GM18868 (cell line): ENCODE measurements around the gene ITGA5.

Experiments used
- ATAC-seq: cut with Tn5 transposase; IDR thresholded peaks from one replicate; pipeline ENCODE4 v1.9.1; 2021; ENCODE audit warnings: mild to moderate bottlenecking, moderate library complexity; ENCODE audit not compliant: unreplicated experiment

The ITGA5 gene

GRCh38 chr12:54390176-54390667, 28.8 kb downstream of the ITGA5 start:
- no peak for ATAC-seq

GRCh38 chr12:54389607-54390175, 29.4 kb downstream of the ITGA5 start:
- no peak for ATAC-seq

- no peak for ATAC-seq
Observed at GRCh38 chr12:54389134-54389508, 29.9 kb downstream of the ITGA5 start.

- no peak for ATAC-seq
Observed at GRCh38 chr12:54388237-54389133, 30.6 kb downstream of the ITGA5 start.

GRCh38 chr12:54387114-54387467, 32.0 kb downstream of the ITGA5 start:
- no peak for ATAC-seq

GRCh38 chr12:54386403-54387113, 32.5 kb downstream of the ITGA5 start:
- no peak for ATAC-seq

GRCh38 chr12:54385251-54385914, 33.7 kb downstream of the ITGA5 start:
- ATAC-seq: peak; percentile 33

- ATAC-seq: peak; percentile 66
Observed at GRCh38 chr12:54384591-54385041, 34.5 kb downstream of the ITGA5 start, which contains the start of gene ZNF385A. Gene ZNF385A (minus strand): TSS chr12:54384733. CDS start chr12:54384514, 219 bp downstream.

- no peak for ATAC-seq
Observed at GRCh38 chr12:54383041-54383609, 35.9 kb downstream of the ITGA5 start.

- ATAC-seq: no peak
Observed at GRCh38 chr12:54381136-54381535, 37.9 kb downstream of the ITGA5 start.

- peak; percentile 81 for ATAC-seq
Observed at GRCh38 chr12:54379398-54380201, 39.5 kb downstream of the ITGA5 start.

GRCh38 chr12:54378796-54379397, 40.2 kb downstream of the ITGA5 start:
- ATAC-seq: no peak

GRCh38 chr12:54377797-54378515, 41.1 kb downstream of the ITGA5 start:
- no peak for ATAC-seq

GRCh38 chr12:54377007-54377406, 42.1 kb downstream of the ITGA5 start:
- no peak for ATAC-seq

- no peak for ATAC-seq
Observed at GRCh38 chr12:54376596-54376995, 42.5 kb downstream of the ITGA5 start.

- no peak for ATAC-seq
Observed at GRCh38 chr12:54375259-54375579, 43.8 kb downstream of the ITGA5 start.

- ATAC-seq: no peak
Observed at GRCh38 chr12:54374562-54375258, 44.4 kb downstream of the ITGA5 start.
